ENCODE results near the gene CD22. TPM values are rescaled to one million over a fixed set of nuclear protein-coding genes. Genes with fewer than 3 reads are reported as not detected.

Gene CD22
- total and polyA plus RNA-seq, 3 donors from 2014 or later, result 10.1 to 15.0 (median 15.0) TPM

DNA sequence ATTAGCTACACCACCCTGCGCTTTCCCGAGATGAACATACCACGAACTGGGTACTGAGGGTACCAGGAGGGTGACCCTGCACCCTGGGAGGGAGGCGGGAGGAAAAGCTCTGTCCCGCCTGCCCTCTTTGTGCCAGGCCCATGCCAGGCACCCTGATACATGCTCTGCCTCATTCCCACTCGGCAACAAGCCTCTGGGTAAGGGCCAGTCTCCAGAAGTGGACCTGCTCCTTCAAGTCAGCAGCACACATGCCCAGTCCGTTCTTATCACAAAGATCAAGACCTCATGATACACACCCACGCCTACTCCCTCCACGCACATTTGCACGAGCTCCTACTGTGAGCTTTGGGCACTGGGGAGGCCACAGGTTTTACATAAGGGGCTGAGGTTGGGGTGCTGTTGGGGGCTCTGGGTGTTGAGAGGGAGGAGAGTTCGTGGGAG is 16.7 kb downstream of the CD22 start:
- Histone ChIP-seq H3K27me3 (no peaks in the 10 kb centered on the region), H3K9me3 (no peaks in the 10 kb centered on the region), H3K4me3 (no peak overlapping the region), H3K27ac (no peak overlapping the region), H3K4me1 (peaks cover 5% of the 10 kb centered on the region), H3K36me3 (ENCODE audit: low read depth, missing control alignments) (no peaks in the 10 kb centered on the region)
- 84 to 86% methylated on average over 7 to 11 of the region's 11 CpGs for WGBS, 2 donors
- intact Hi-C loops (cut with DNase I; ENCODE audit: low total_unique reads), result no loop called here
- DNase-seq, result peak; percentile 4
- TF ChIP-seq POLR2A (IDR thresholded peaks at IDR 0.05), result no peak
- TF ChIP-seq, protein P1, sequence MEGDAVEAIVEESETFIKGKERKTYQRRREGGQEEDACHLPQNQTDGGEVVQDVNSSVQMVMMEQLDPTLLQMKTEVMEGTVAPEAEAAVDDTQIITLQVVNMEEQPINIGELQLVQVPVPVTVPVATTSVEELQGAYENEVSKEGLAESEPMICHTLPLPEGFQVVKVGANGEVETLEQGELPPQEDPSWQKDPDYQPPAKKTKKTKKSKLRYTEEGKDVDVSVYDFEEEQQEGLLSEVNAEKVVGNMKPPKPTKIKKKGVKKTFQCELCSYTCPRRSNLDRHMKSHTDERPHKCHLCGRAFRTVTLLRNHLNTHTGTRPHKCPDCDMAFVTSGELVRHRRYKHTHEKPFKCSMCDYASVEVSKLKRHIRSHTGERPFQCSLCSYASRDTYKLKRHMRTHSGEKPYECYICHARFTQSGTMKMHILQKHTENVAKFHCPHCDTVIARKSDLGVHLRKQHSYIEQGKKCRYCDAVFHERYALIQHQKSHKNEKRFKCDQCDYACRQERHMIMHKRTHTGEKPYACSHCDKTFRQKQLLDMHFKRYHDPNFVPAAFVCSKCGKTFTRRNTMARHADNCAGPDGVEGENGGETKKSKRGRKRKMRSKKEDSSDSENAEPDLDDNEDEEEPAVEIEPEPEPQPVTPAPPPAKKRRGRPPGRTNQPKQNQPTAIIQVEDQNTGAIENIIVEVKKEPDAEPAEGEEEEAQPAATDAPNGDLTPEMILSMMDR (IDR thresholded peaks at IDR 0.05), result no peak

DNA sequence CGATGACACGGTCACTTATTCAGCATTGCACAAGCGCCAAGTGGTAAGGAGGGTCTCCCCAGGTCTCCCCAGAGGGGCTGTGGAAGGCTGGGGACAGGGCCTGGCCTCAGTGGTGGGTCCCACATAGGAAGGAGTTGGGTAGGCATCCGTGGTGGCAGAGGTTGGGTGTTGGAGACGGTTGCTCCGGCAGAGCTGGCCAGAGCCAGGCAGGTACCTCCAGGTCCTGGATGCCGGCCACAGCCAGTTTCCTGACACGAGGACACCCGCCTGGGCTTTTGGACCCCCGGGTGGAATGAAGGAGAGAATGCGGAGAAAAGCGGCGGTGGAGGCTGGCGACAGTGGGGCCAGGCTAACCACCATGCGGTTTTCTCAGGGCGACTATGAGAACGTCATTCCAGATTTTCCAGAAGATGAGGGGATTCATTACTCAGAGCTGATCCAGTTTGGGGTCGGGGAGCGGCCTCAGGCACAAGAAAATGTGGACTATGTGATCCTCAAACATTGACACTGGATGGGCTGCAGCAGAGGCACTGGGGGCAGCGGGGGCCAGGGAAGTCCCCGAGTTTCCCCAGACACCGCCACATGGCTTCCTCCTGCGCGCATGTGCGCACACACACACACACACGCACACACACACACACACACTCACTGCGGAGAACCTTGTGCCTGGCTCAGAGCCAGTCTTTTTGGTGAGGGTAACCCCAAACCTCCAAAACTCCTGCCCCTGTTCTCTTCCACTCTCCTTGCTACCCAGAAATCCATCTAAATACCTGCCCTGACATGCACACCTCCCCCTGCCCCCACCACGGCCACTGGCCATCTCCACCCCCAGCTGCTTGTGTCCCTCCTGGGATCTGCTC is 17.4 kb downstream of the CD22 start:
- H3K4me1 ChIP-seq, result peaks cover 5% of the 10 kb centered on the region
- DNase-seq, result no peak
- H3K27ac ChIP-seq, result no peak overlapping the region
- intact Hi-C loops (cut with DNase I; ENCODE audit: low total_unique reads), result no loop called here
- H3K36me3 ChIP-seq (ENCODE audit: low read depth, missing control alignments), result no peaks in the 10 kb centered on the region
- no peak for TF ChIP-seq POLR2A (IDR thresholded peaks at IDR 0.05)
- H3K9me3 ChIP-seq, result no peaks in the 10 kb centered on the region
- WGBS, 2 donors, result 82 to 84% methylated on average over 27 to 28 of the region's 28 CpGs
- no peak overlapping the region for H3K4me3 ChIP-seq
- no peaks in the 10 kb centered on the region for H3K27me3 ChIP-seq

DNA sequence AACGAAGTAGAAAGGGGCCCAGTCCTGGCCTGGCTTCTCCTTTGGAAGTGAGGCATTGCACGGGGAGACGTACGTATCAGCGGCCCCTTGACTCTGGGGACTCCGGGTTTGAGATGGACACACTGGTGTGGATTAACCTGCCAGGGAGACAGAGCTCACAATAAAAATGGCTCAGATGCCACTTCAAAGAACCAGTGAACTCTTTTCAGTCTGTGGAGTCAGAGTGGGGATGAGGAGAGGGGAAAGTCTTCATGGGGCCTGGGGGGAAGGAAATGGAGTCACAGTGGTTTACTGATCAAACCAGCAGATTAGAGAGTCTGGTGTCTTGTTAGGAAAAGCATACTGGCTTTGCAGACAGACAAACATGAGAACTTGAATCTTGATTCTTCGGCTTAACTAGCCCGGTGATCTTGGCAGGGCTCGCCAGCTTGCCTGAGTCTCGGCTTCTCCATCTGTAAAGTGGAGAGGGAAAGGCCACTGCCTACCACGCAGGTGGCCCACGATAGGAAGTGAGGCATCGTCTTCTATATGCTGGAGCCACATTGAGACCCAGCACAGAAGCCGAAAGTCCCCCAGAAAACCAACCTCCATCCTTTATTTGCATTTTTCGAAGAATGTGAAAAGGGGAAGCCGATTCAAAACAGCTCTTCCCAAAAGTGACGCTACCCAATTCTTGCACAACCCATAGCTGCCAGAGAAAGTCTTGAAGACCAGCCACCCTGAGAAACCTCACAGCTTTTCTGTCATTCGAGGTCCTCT is 18.4 kb downstream of the CD22 start, which contains the start of gene FFAR1:
FFAR1 (plus strand) TSS at position 732 of the 759 bp plus-strand sequence. CDS start 3,650 bp downstream, outside the sequence.
- Histone ChIP-seq H3K4me3 (no peak within 1 kb of the TSS), H3K4me1 (peaks cover 5% of the 10 kb centered on the region), H3K9me3 (no peaks in the 10 kb centered on the region), H3K27ac (no peak within 1 kb of the TSS), H3K27me3 (no peaks in the 10 kb centered on the region), H3K36me3 (ENCODE audit: low read depth, missing control alignments) (no peaks in the 10 kb centered on the region)
- DNase-seq, result no peak
- TF ChIP-seq, protein P1 (IDR thresholded peaks at IDR 0.05), result no peak
- no peak for TF ChIP-seq POLR2A (IDR thresholded peaks at IDR 0.05)
- WGBS, 2 donors, result 78 to 89% methylated on average over 17 to 18 of the region's 18 CpGs
- intact Hi-C loops (cut with DNase I; ENCODE audit: low total_unique reads), result no loop called here

DNA sequence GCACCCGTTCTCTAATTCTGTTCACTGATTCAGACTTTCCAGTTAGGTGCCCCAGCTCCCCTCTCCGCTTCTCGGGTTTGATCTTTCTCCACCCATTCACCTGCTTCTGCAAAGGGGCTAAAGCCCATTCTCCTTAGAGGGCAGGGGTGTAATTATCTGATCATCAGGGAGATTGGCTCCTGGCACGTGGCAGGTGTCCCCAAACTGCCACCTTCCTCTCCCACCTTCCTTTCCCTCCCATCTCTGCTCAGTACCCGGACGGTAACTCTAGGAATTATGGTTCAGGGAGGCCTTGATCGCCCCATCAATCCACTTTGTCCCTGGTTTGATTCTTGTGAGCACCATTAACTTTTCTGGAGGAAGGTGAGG is 18.9 kb downstream of the CD22 start:
- TF ChIP-seq, protein P1 (IDR thresholded peaks at IDR 0.05), result no peak
- TF ChIP-seq POLR2A (IDR thresholded peaks at IDR 0.05), result no peak
- Histone ChIP-seq H3K27me3 (no peaks in the 10 kb centered on the region), H3K4me1 (peaks cover 5% of the 10 kb centered on the region), H3K36me3 (ENCODE audit: low read depth, missing control alignments) (no peaks in the 10 kb centered on the region), H3K9me3 (no peaks in the 10 kb centered on the region), H3K27ac (no peak overlapping the region), H3K4me3 (no peak overlapping the region)
- intact Hi-C loops (cut with DNase I; ENCODE audit: low total_unique reads), result no loop called here
- DNase-seq, result no peak
- WGBS, 2 donors, result 85 to 90% methylated on average over 7 of the region's 7 CpGs

DNA sequence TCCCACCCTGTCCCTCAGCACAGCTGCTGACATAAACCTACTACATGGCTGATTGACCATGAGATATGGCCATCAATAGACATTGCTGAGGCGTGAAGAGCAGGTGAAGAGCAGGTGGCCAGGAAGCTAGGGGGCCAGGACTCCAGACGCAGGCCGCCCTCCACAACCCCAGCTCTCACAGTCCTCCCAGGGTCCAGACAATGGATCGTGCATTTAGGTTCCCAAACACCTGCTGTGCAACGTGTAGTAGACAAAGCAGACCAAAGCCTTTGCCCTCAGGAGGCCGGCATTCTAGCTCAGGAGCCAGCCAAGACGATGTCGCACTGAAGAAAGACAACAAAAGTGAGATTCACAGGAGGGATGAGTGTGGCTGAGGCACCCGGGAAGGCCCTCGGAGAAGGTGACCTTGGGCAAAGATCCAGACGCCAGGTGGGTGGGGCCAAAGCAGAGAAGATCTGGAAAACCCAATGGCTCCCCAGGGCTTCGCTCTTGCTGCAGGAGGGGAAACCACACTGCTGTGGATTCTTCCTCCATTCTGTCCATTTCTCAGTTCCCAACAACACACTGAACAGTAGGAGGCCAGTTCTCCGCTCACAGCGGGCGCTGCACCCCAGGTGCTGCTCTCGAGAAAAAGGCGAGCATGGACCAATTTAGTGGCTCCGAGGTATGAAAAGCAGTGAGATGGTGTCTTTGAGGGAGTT is 20.1 kb downstream of the CD22 start:
- intact Hi-C loops (cut with DNase I; ENCODE audit: low total_unique reads), result no loop called here
- H3K27ac ChIP-seq, result no peak overlapping the region
- no peak overlapping the region for H3K4me3 ChIP-seq
- H3K36me3 ChIP-seq (ENCODE audit: low read depth, missing control alignments), result no peaks in the 10 kb centered on the region
- DNase-seq, result peak; percentile 62
- H3K27me3 ChIP-seq, result no peaks in the 10 kb centered on the region
- WGBS, 2 donors, result 65 to 70% methylated on average over 14 to 18 of the region's 18 CpGs
- TF ChIP-seq, protein P1 (IDR thresholded peaks at IDR 0.05), result no peak
- TF ChIP-seq POLR2A (IDR thresholded peaks at IDR 0.05), result no peak
- H3K9me3 ChIP-seq, result no peaks in the 10 kb centered on the region
- H3K4me1 ChIP-seq, result peaks cover 5% of the 10 kb centered on the region
